Peyer's patch (tissue), 4 donors: Measurements from ENCODE around the gene FGFBP2. TPM values are rescaled to one million over a fixed set of nuclear protein-coding genes. Genes with fewer than 3 reads are reported as not detected.
A peak's percentile ranks its signal among the peaks of the same experiment; 100 is the strongest.

ENCODE experiments used
- DNase-seq, 3 donors: peaks; one replicate each; pipeline ENCODE4 v3.0.0-alpha.2; 2017 to 2019
- H3K27ac ChIP-seq, 4 donors: fragments of 200-600 bp; sonication (generic); one replicate each; pipeline ENCODE4 v1.5.1; 2016 to 2019
- H3K27me3 ChIP-seq, 2 donors: fragments of 200-600 bp; sonication (generic); one replicate each; pipeline ENCODE4 v1.5.1; 2019
- H3K36me3 ChIP-seq, 3 donors: fragments of 200-600 bp; sonication (generic); one replicate each; pipeline ENCODE4 v1.5.1; 2016 to 2019
- H3K4me1 ChIP-seq, 4 donors: fragments of 200-600 bp; sonication (generic); one replicate each; pipeline ENCODE4 v1.5.1; 2016 to 2019
- H3K4me3 ChIP-seq, 4 donors: fragments of 200-600 bp; sonication (generic); 1 replicate in 3 of 4; 2 replicates in 1 of 4; pipeline ENCODE4 v1.5.1; 2016 to 2019; ENCODE audit warnings: mild to moderate bottlenecking in 1 of 4
- H3K9me3 ChIP-seq, 4 donors: fragments of 200-600 bp; sonication (generic); one replicate each; pipeline ENCODE4 v1.5.1; 2016 to 2019; ENCODE audit warnings: mild to moderate bottlenecking in 1 of 4
- POLR2A ChIP-seq, 2 donors: fragments of 450-650 bp; IDR thresholded peaks; one replicate each; pipeline ENCODE4 v1.5.1; 2017; ENCODE audit warnings: antibody characterized with exemption in 2 of 2, mild to moderate bottlenecking in 2 of 2, moderate library complexity in 2 of 2
- total RNA-seq, 4 donors: library from RNA; depleted of rRNA; stranded (reverse); fragments of >200 nt; gene quantifications; one replicate each; pipeline ENCODE4 v1.1.0, GENCODE V29; 2016
- TF ChIP-seq, protein P1 (sequence below), 6 experiments: fragments of 450-650 bp in 4 of 6; fragments of 200-600 bp in 2 of 6; sonication (generic) in 1 of 6; IDR thresholded peaks; one replicate each; pipeline ENCODE4 v1.5.1; 2017 to 2019; ENCODE audit warnings: antibody characterized with exemption in 6 of 6, mild to moderate bottlenecking in 3 of 6, moderate library complexity in 1 of 6

FGFBP2 gene
- total RNA-seq, 4 donors from 2014 or later: not detected

GRCh38 chr4:15928883-15929282 lies 34.1 kb downstream of the FGFBP2 start:
- TF ChIP-seq, protein P1, sequence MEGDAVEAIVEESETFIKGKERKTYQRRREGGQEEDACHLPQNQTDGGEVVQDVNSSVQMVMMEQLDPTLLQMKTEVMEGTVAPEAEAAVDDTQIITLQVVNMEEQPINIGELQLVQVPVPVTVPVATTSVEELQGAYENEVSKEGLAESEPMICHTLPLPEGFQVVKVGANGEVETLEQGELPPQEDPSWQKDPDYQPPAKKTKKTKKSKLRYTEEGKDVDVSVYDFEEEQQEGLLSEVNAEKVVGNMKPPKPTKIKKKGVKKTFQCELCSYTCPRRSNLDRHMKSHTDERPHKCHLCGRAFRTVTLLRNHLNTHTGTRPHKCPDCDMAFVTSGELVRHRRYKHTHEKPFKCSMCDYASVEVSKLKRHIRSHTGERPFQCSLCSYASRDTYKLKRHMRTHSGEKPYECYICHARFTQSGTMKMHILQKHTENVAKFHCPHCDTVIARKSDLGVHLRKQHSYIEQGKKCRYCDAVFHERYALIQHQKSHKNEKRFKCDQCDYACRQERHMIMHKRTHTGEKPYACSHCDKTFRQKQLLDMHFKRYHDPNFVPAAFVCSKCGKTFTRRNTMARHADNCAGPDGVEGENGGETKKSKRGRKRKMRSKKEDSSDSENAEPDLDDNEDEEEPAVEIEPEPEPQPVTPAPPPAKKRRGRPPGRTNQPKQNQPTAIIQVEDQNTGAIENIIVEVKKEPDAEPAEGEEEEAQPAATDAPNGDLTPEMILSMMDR (IDR thresholded peaks at IDR 0.05): no peak
- TF ChIP-seq POLR2A (IDR thresholded peaks at IDR 0.05): no peak
- Histone ChIP-seq H3K4me3 (no peak overlapping the region), H3K9me3 (no peaks in the 10 kb centered on the region), H3K4me1 (no peaks in the 10 kb centered on the region), H3K27me3 (no peaks in the 10 kb centered on the region), H3K36me3 (no peaks in the 10 kb centered on the region), H3K27ac (no peak overlapping the region)
- DNase-seq: no peak

DNA sequence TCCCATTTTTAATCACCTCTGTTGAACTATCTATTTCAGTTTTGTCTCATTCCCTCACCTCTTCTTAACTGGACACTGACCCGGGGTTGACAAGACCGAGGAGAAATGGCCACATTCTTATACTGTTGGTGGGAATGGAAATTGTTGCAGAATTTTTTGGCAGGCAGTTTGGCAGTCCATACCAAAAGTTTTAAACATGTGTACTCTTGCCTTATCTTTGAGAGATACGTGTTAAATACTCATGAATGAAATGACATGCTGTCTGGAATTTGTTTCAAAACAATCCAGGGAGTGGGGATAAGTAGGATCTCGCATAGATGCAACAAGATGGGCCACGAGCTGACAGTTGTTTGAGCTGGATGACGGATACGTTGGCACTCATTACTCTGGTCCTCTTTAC lies 36.5 kb downstream of the FGFBP2 start:
- no peak overlapping the region for H3K4me3 ChIP-seq
- H3K27me3 ChIP-seq: no peaks in the 10 kb centered on the region
- no peak for TF ChIP-seq POLR2A (IDR thresholded peaks at IDR 0.05)
- TF ChIP-seq, protein P1 (IDR thresholded peaks at IDR 0.05): no peak
- no peak overlapping the region for H3K27ac ChIP-seq
- no peaks in the 10 kb centered on the region for H3K4me1 ChIP-seq
- no peak for DNase-seq
- H3K36me3 ChIP-seq: no peaks in the 10 kb centered on the region
- H3K9me3 ChIP-seq: no peaks in the 10 kb centered on the region

- Histone ChIP-seq H3K27me3 (no peaks in the 10 kb centered on the region), H3K36me3 (no peaks in the 10 kb centered on the region), H3K4me3 (no peak overlapping the region), H3K4me1 (no peaks in the 10 kb centered on the region), H3K9me3 (no peaks in the 10 kb centered on the region), H3K27ac (no peak overlapping the region)
- no peak for TF ChIP-seq POLR2A (IDR thresholded peaks at IDR 0.05)
- TF ChIP-seq, protein P1 (IDR thresholded peaks at IDR 0.05): no peak
- no peak for DNase-seq
Observed at GRCh38 chr4:15925830-15926229, 37.1 kb downstream of the FGFBP2 start.

DNA sequence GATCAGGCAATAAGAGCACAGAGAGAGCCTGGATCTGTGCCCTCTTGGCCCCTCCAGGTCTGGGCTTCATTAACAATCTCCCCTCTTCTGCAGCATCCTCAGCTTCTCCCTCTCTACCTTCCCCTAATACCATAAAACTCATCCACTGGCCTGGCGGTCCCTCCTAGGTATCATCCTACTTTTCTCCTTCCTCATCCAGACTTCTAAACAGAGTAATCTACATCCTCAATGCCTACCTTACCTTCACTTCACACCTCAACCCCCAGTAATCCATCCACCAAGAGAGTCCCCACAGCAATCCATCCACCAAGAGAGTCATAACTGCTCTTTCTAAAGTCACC lies 41.4 kb downstream of the FGFBP2 start:
- Histone ChIP-seq H3K4me3 (no peak overlapping the region), H3K9me3 (no peaks in the 10 kb centered on the region), H3K4me1 (peaks cover 0 to 3% (median 0%) of the 10 kb centered on the region in 4 donors), H3K27ac (no peak overlapping the region), H3K36me3 (no peaks in the 10 kb centered on the region), H3K27me3 (no peaks in the 10 kb centered on the region)
- TF ChIP-seq, protein P1 (IDR thresholded peaks at IDR 0.05): no peak
- no peak for TF ChIP-seq POLR2A (IDR thresholded peaks at IDR 0.05)
- DNase-seq: no peak

DNA sequence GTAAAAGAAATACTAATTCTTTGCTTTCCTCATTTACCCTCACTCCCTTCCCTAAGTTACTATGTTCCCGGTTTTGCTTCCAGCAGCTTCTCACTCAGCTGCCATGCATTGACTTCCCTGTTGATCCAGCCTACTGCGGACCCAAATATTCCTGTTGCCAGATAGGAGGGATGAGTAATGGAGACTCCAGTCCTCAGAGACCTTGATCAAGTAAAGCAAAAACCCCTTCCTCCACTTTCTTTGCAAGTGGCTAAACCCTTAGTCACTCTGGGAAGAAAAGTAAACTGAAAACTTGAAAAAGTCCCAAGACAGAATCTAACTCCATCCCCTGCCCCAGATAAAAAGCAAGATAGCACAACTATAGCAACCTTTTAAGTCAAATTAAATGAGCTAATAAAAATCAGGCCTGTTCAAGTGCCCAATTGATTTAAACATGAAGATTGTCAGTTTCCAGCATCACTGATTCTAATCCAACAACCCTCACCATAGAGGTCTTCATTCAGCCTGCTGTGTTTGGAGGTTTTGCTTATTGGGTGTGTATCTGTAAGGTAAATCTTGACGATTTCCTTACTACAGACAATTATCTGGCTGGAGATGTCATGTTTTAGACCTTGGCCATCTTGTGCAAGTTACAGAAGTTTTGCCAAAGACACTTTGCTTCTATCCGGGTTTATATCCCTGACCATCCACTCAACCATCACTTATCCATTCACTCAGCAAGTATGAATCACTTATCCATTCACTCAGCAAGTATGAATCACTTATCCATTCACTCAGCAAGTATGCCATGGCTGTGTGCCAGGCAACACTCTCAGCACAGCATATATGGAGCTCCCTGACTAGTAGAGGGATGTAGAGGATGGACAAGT lies 42.0 kb downstream of the FGFBP2 start:
- no peak for TF ChIP-seq POLR2A (IDR thresholded peaks at IDR 0.05)
- TF ChIP-seq, protein P1 (IDR thresholded peaks at IDR 0.05): no peak
- peak overlapping the region in 2 of 4 donors; percentile 57 to 75 for H3K27ac ChIP-seq
- no peaks in the 10 kb centered on the region for H3K36me3 ChIP-seq
- no peak overlapping the region for H3K4me3 ChIP-seq
- peak in 2 of 3 donors; percentile 77 to 90 for DNase-seq
- no peaks in the 10 kb centered on the region for H3K27me3 ChIP-seq
- peaks cover 0 to 3% (median 0%) of the 10 kb centered on the region in 4 donors for H3K4me1 ChIP-seq
- H3K9me3 ChIP-seq: no peaks in the 10 kb centered on the region
